Suprapubic skin (tissue), 4 donors: ENCODE results near the gene SCN5A. TPM values are rescaled to one million over a fixed set of nuclear protein-coding genes. Genes with fewer than 3 reads are reported as not detected.

Experiments used
- DNase-seq, 2 donors: peaks; one replicate each; pipeline ENCODE4 v3.0.0-alpha.2; 2019; ENCODE audit warnings: low spot score in 2 of 2
- H3K27ac ChIP-seq: fragments of 200-600 bp; sonication (generic); one replicate; pipeline ENCODE4 v1.5.1; 2019
- H3K27me3 ChIP-seq: fragments of 200-600 bp; sonication (generic); one replicate; pipeline ENCODE4 v1.5.1; 2019
- H3K36me3 ChIP-seq: fragments of 200-600 bp; sonication (generic); one replicate; pipeline ENCODE4 v1.5.1; 2019
- H3K4me1 ChIP-seq: fragments of 200-600 bp; sonication (generic); one replicate; pipeline ENCODE4 v1.5.1; 2019
- H3K4me3 ChIP-seq: fragments of 200-600 bp; sonication (generic); one replicate; pipeline ENCODE4 v1.5.1; 2019; ENCODE audit warnings: mild to moderate bottlenecking
- H3K9me3 ChIP-seq: fragments of 200-600 bp; sonication (generic); one replicate; pipeline ENCODE4 v1.5.1; 2019
- EP300 ChIP-seq: sonication (generic); formaldehyde crosslinking; IDR thresholded peaks from one replicate; pipeline ENCODE4 v1.6.1; 2017; ENCODE audit warnings: antibody characterized with exemption
- POLR2A ChIP-seq, 2 donors: fragments of 450-650 bp; IDR thresholded peaks; one replicate each; pipeline ENCODE4 v1.6.1; 2017; ENCODE audit warnings: antibody characterized with exemption in 2 of 2, mild to moderate bottlenecking in 2 of 2, moderate library complexity in 2 of 2
- POLR2AphosphoS5 ChIP-seq, 3 donors: sonication (generic); formaldehyde crosslinking; IDR thresholded peaks; one replicate each; pipeline ENCODE4 v1.6.1; 2017; ENCODE audit warnings: antibody characterized with exemption in 3 of 3
- WGBS: methylation state at CpG from one replicate; pipeline ENCODE4 v1.1.5; 2018; 5-methylcytosine and 5-hydroxymethylcytosine counted together
- total RNA-seq, 4 donors: library from RNA; depleted of rRNA; stranded (reverse); fragments of >200 nt; gene quantifications; one replicate each; pipeline ENCODE4 v1.1.0, GENCODE V29; 2016
- TF ChIP-seq, protein P1 (sequence below), 2 donors: fragments of 200-600 bp in 1 of 2; fragments of 450-650 bp in 1 of 2; sonication (generic) in 1 of 2; IDR thresholded peaks; one replicate each; pipeline ENCODE4 v1.5.1; 2016 to 2019; ENCODE audit warnings: antibody characterized with exemption in 2 of 2, mild to moderate bottlenecking in 1 of 2, moderate library complexity in 1 of 2

The SCN5A gene
- total RNA-seq, 4 donors from 2014 or later: 0.15 to 1.1 (median 1.0) TPM; not detected in 1

GRCh38 chr3:38658841-38659240 is 9.4 kb upstream of the SCN5A start:
- TF ChIP-seq POLR2AphosphoS5 (IDR thresholded peaks at IDR 0.05) (no peak), POLR2A (IDR thresholded peaks at IDR 0.05) (no peak), EP300 (no peak)
- TF ChIP-seq, protein P1, sequence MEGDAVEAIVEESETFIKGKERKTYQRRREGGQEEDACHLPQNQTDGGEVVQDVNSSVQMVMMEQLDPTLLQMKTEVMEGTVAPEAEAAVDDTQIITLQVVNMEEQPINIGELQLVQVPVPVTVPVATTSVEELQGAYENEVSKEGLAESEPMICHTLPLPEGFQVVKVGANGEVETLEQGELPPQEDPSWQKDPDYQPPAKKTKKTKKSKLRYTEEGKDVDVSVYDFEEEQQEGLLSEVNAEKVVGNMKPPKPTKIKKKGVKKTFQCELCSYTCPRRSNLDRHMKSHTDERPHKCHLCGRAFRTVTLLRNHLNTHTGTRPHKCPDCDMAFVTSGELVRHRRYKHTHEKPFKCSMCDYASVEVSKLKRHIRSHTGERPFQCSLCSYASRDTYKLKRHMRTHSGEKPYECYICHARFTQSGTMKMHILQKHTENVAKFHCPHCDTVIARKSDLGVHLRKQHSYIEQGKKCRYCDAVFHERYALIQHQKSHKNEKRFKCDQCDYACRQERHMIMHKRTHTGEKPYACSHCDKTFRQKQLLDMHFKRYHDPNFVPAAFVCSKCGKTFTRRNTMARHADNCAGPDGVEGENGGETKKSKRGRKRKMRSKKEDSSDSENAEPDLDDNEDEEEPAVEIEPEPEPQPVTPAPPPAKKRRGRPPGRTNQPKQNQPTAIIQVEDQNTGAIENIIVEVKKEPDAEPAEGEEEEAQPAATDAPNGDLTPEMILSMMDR (IDR thresholded peaks at IDR 0.05): no peak
- H3K36me3 ChIP-seq: no peaks in the 10 kb centered on the region
- WGBS: 16% methylated on average over 9 of the region's 9 CpGs
- no peak overlapping the region for H3K27ac ChIP-seq
- H3K27me3 ChIP-seq: peaks cover 64% of the 10 kb centered on the region
- no peaks in the 10 kb centered on the region for H3K4me1 ChIP-seq
- H3K9me3 ChIP-seq: no peaks in the 10 kb centered on the region
- DNase-seq: no peak
- no peak overlapping the region for H3K4me3 ChIP-seq

DNA sequence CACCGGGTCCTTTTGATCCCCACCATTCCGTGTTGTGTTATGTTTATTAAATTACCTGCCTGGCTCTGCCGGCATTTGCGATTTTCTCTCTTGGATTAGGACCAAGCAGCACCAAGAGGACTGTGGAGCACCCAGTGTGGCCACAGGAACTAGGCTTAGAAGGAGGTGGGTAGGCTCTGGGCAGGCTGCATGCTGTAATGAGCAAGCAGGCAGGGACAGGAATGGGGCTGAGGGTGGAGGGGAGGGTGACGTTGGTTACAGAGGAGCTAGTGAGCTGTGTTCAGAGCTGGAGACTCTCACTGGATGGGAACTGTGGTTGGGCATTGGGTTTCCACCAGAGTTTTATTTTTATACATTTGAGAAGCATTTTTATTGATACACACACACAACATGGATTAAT is 7.9 kb upstream of the SCN5A start:
- Histone ChIP-seq H3K27ac (no peak overlapping the region), H3K36me3 (no peaks in the 10 kb centered on the region), H3K4me3 (no peak overlapping the region), H3K27me3 (peaks cover 67% of the 10 kb centered on the region), H3K4me1 (no peaks in the 10 kb centered on the region), H3K9me3 (no peaks in the 10 kb centered on the region)
- no peak for DNase-seq
- TF ChIP-seq POLR2AphosphoS5 (IDR thresholded peaks at IDR 0.05) (no peak), POLR2A (IDR thresholded peaks at IDR 0.05) (no peak)
- 48% methylated on average over 5 of the region's 5 CpGs for WGBS

- no peak overlapping the region for H3K27ac ChIP-seq
- WGBS: 17% methylated on average over 7 of the region's 7 CpGs
- H3K9me3 ChIP-seq: no peaks in the 10 kb centered on the region
- peaks cover 5% of the 10 kb centered on the region for H3K4me1 ChIP-seq
- TF ChIP-seq POLR2AphosphoS5 (IDR thresholded peaks at IDR 0.05) (no peak), POLR2A (IDR thresholded peaks at IDR 0.05) (no peak), EP300 (no peak)
- TF ChIP-seq, protein P1 (IDR thresholded peaks at IDR 0.05): peak in 1 of 2 donors; percentile 11
- DNase-seq: no peak
- no peak overlapping the region for H3K4me3 ChIP-seq
- H3K36me3 ChIP-seq: no peaks in the 10 kb centered on the region
- H3K27me3 ChIP-seq: peaks cover 69% of the 10 kb centered on the region
Observed at GRCh38 chr3:38655708-38656300, 6.3 kb upstream of the SCN5A start.

DNA sequence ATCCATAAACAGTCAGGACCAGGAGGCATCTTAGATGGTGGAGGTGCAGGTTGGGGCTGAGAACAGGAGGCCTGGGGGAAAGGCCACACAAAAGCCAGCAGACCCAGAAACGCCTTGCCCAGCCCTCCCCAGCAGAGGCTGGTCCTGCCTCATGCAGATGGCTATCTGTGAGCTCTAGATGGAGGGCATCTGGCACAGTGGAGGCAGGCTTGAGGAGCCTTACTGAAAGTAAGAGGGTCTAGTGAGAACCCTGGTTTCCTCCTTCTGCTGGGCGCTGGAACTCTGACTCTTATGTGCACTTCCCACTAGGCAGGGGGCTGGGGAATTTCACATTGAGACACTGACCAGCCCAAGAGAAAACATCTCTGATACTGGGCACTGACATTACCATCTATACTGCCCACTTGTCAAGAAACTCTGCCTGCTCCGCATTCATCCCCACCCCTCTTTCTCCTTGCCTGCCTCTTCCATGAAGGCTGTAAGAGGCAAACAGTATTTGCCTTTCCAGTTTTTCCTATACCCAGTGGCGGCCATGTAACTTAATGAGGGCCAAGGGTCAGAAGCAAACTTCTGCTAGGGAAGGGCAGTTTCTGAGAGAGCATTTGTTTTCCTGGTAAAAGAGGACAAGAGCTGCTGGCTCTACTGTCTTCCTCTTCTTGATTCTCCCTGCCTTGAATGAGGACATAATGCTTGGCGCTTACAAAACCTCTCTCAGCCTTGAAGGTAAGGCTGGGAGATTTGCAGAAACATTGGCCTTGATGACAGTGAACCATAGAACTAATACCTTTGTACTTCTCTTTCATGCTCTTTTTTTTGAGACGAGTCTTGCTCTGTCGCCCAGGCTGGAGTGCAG is 4.4 kb upstream of the SCN5A start:
- no peak for DNase-seq
- Histone ChIP-seq H3K36me3 (no peaks in the 10 kb centered on the region), H3K4me1 (peaks cover 17% of the 10 kb centered on the region), H3K27ac (no peak overlapping the region), H3K27me3 (peaks cover 61% of the 10 kb centered on the region), H3K4me3 (no peak overlapping the region), H3K9me3 (no peaks in the 10 kb centered on the region)
- WGBS: 86% methylated on average over 7 of the region's 7 CpGs
- TF ChIP-seq EP300 (no peak), POLR2A (IDR thresholded peaks at IDR 0.05) (no peak), POLR2AphosphoS5 (IDR thresholded peaks at IDR 0.05) (no peak)
- TF ChIP-seq, protein P1 (IDR thresholded peaks at IDR 0.05): no peak

GRCh38 chr3:38652934-38653333 is 3.4 kb upstream of the SCN5A start:
- H3K27ac ChIP-seq: no peak overlapping the region
- H3K4me1 ChIP-seq: peaks cover 20% of the 10 kb centered on the region
- TF ChIP-seq, protein P1 (IDR thresholded peaks at IDR 0.05): no peak
- TF ChIP-seq POLR2A (IDR thresholded peaks at IDR 0.05): no peak
- no peak for TF ChIP-seq POLR2AphosphoS5 (IDR thresholded peaks at IDR 0.05)
- TF ChIP-seq EP300: no peak
- WGBS: 100% methylated on average over 1 of the region's 1 CpG
- no peaks in the 10 kb centered on the region for H3K36me3 ChIP-seq
- H3K27me3 ChIP-seq: peaks cover 61% of the 10 kb centered on the region
- no peak overlapping the region for H3K4me3 ChIP-seq
- no peaks in the 10 kb centered on the region for H3K9me3 ChIP-seq
- DNase-seq: no peak
